SK-N-SH (cell line): ENCODE results near the gene PRKAA2.

Experiments
- GATA2 ChIP-seq: sonication (generic); formaldehyde crosslinking; IDR thresholded peaks from 2 replicates; pipeline ENCODE4 v1.5.0; 2020; ENCODE audit warnings: mild to moderate bottlenecking, missing genetic modification reagents
- TF ChIP-seq, protein P1 (sequence below): fragments of 200-600 bp; sonication (generic); IDR thresholded peaks from 2 replicates; pipeline ENCODE4 v1.6.1; 2017; ENCODE audit warnings: antibody characterized with exemption, mild to moderate bottlenecking, moderate library complexity

DNA sequence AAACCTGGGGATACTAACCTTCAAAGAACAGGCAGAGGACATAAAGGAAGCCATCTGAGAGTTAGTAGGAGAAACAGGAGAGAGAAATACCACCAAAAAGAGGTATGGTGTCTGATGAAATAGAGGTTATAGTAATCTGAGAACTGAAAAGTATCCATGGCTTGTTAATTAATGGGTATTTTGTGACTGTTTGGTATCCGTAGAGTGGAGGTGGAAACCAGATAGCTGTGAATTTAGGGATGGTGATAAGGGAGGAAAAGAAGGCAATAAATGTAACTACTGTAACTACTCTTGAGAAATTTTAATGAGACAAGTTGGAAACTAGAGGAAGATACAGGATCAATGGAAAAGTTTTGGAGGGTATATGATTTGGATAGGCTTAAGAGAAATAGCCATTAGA, 27.5 kb downstream of the PRKAA2 start:
- TF ChIP-seq GATA2 (CRISPR knock-in tag) = no peak
- TF ChIP-seq, protein P1, sequence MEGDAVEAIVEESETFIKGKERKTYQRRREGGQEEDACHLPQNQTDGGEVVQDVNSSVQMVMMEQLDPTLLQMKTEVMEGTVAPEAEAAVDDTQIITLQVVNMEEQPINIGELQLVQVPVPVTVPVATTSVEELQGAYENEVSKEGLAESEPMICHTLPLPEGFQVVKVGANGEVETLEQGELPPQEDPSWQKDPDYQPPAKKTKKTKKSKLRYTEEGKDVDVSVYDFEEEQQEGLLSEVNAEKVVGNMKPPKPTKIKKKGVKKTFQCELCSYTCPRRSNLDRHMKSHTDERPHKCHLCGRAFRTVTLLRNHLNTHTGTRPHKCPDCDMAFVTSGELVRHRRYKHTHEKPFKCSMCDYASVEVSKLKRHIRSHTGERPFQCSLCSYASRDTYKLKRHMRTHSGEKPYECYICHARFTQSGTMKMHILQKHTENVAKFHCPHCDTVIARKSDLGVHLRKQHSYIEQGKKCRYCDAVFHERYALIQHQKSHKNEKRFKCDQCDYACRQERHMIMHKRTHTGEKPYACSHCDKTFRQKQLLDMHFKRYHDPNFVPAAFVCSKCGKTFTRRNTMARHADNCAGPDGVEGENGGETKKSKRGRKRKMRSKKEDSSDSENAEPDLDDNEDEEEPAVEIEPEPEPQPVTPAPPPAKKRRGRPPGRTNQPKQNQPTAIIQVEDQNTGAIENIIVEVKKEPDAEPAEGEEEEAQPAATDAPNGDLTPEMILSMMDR = no peak
